HG03457 (cell line): ENCODE data around the gene OXSR1.
"Not testable (repeated sequence)": the region's sequence is repeated elsewhere in the genome, so short reads cannot be mapped to it uniquely, and the experiment has no call there.

Experiments
- ATAC-seq: cut with Tn5 transposase; IDR thresholded peaks from one replicate; pipeline ENCODE4 v1.9.1; 2021; ENCODE audit warnings: moderate number of reproducible peaks; ENCODE audit not compliant: unreplicated experiment

The OXSR1 gene

GRCh38 chr3:38141173-38141951, 24.0 kb upstream of the OXSR1 start:
- no peak for ATAC-seq

- no peak for ATAC-seq
Observed at GRCh38 chr3:38141952-38142273, 23.4 kb upstream of the OXSR1 start.

- ATAC-seq = no peak
Observed at GRCh38 chr3:38142959-38143358, 22.4 kb upstream of the OXSR1 start.

GRCh38 chr3:38143511-38143910, 21.8 kb upstream of the OXSR1 start:
- no peak for ATAC-seq

GRCh38 chr3:38146504-38146903, 18.8 kb upstream of the OXSR1 start:
- ATAC-seq = no peak

GRCh38 chr3:38147421-38147820, 17.9 kb upstream of the OXSR1 start:
- ATAC-seq = no peak

GRCh38 chr3:38148311-38148882, 16.9 kb upstream of the OXSR1 start:
- no peak for ATAC-seq

GRCh38 chr3:38149708-38150107, 15.6 kb upstream of the OXSR1 start:
- no peak for ATAC-seq

GRCh38 chr3:38150780-38151528, 14.4 kb upstream of the OXSR1 start:
- no peak for ATAC-seq

GRCh38 chr3:38151667-38152265, 13.6 kb upstream of the OXSR1 start:
- no peak for ATAC-seq

- ATAC-seq = no peak
Observed at GRCh38 chr3:38152609-38153008, 12.7 kb upstream of the OXSR1 start.

- no peak for ATAC-seq
Observed at GRCh38 chr3:38153221-38153620, 12.1 kb upstream of the OXSR1 start.

- ATAC-seq = no peak
Observed at GRCh38 chr3:38154033-38154494, 11.3 kb upstream of the OXSR1 start.

GRCh38 chr3:38154625-38155255, 10.6 kb upstream of the OXSR1 start:
- ATAC-seq = no peak

- ATAC-seq = no peak
Observed at GRCh38 chr3:38155825-38156224, 9.5 kb upstream of the OXSR1 start.

GRCh38 chr3:38157117-38157516, 8.2 kb upstream of the OXSR1 start:
- ATAC-seq = no peak

- no peak for ATAC-seq
Observed at GRCh38 chr3:38157595-38157994, 7.7 kb upstream of the OXSR1 start.

- no peak for ATAC-seq
Observed at GRCh38 chr3:38158472-38158871, 6.9 kb upstream of the OXSR1 start.

- not testable (repeated sequence) for ATAC-seq
Observed at GRCh38 chr3:38160704-38161103, 4.6 kb upstream of the OXSR1 start.

GRCh38 chr3:38163117-38163840, 2.1 kb upstream of the OXSR1 start:
- no peak for ATAC-seq
